WERI-Rb-1 (cell line): ENCODE data around the gene FGF2.
"Not testable (repeated sequence)": the region's sequence is repeated elsewhere in the genome, so short reads cannot be mapped to it uniquely, and the experiment has no call there.

Source experiments
- DNase-seq: peaks from one replicate; pipeline ENCODE4 v3.0.0-alpha.2; 2020
- H3K27ac ChIP-seq: fragments of 250-450 bp; sonication (Bioruptor Pico); 2 replicates; pipeline ENCODE4 v1.5.1; 2020; ENCODE audit warnings: mild to moderate bottlenecking, moderate library complexity
- H3K27me3 ChIP-seq: fragments of 250-450 bp; sonication (Bioruptor Pico); 2 replicates; pipeline ENCODE4 v1.5.1; 2021; ENCODE audit warnings: mild to moderate bottlenecking, low read depth, moderate library complexity; ENCODE audit not compliant: insufficient read depth, severe bottlenecking
- H3K36me3 ChIP-seq: fragments of 250-450 bp; sonication (Bioruptor Pico); 2 replicates; pipeline ENCODE4 v1.5.1; 2020; ENCODE audit warnings: mild to moderate bottlenecking, moderate library complexity
- H3K4me3 ChIP-seq: 2 replicates; pipeline ENCODE4 v1.5.1; 2011; ENCODE audit warnings: low read depth, mild to moderate bottlenecking, control low read depth, low read length
- H3K9me3 ChIP-seq: fragments of 250-450 bp; sonication (Bioruptor Pico); 2 replicates; pipeline ENCODE4 v1.5.1; 2021; ENCODE audit warnings: mild to moderate bottlenecking, moderate library complexity; ENCODE audit not compliant: severe bottlenecking
- CTCF ChIP-seq: IDR thresholded peaks from 2 replicates; pipeline ENCODE4 v1.5.1; 2011; ENCODE audit warnings: low read depth, mild to moderate bottlenecking, control low read depth, inconsistent platforms, low read length

The FGF2 gene

GRCh38 chr4:122806981-122807679, 19.5 kb upstream of the FGF2 start:
- Histone ChIP-seq H3K4me3 (no peak overlapping the region), H3K36me3 (no peaks in the 10 kb centered on the region), H3K27me3 (no peaks in the 10 kb centered on the region), H3K27ac (no peak overlapping the region), H3K9me3 (no peaks in the 10 kb centered on the region)
- DNase-seq, result no peak
- TF ChIP-seq CTCF, result no peak

GRCh38 chr4:122810669-122811068, 16.0 kb upstream of the FGF2 start:
- Histone ChIP-seq H3K36me3 (no peaks in the 10 kb centered on the region), H3K9me3 (no peaks in the 10 kb centered on the region), H3K27me3 (no peaks in the 10 kb centered on the region), H3K27ac (no peak overlapping the region), H3K4me3 (no peak overlapping the region)
- no peak for DNase-seq
- no peak for TF ChIP-seq CTCF

GRCh38 chr4:122811781-122812180, 14.8 kb upstream of the FGF2 start:
- H3K9me3 ChIP-seq, H3K4me3 ChIP-seq, H3K27me3 ChIP-seq, H3K36me3 ChIP-seq, H3K27ac ChIP-seq, DNase-seq: not testable (repeated sequence)

GRCh38 chr4:122812823-122813222, 13.8 kb upstream of the FGF2 start:
- H3K9me3 ChIP-seq, H3K36me3 ChIP-seq, H3K27ac ChIP-seq, H3K4me3 ChIP-seq, H3K27me3 ChIP-seq, DNase-seq: not testable (repeated sequence)

GRCh38 chr4:122814426-122814825, 12.2 kb upstream of the FGF2 start:
- TF ChIP-seq CTCF, result no peak

GRCh38 chr4:122815248-122815647, 11.4 kb upstream of the FGF2 start:
- TF ChIP-seq CTCF, result no peak
- Histone ChIP-seq H3K27me3 (no peaks in the 10 kb centered on the region), H3K9me3 (no peaks in the 10 kb centered on the region), H3K27ac (no peak overlapping the region), H3K36me3 (no peaks in the 10 kb centered on the region), H3K4me3 (no peak overlapping the region)
- no peak for DNase-seq

More at GRCh38 chr4:122814426-122814825, 12.2 kb upstream of the FGF2 start:
- Histone ChIP-seq H3K27ac (no peak overlapping the region), H3K9me3 (no peaks in the 10 kb centered on the region), H3K4me3 (no peak overlapping the region), H3K27me3 (no peaks in the 10 kb centered on the region), H3K36me3 (no peaks in the 10 kb centered on the region)
- no peak for DNase-seq

- Histone ChIP-seq H3K36me3 (no peaks in the 10 kb centered on the region), H3K27me3 (no peaks in the 10 kb centered on the region), H3K4me3 (no peak overlapping the region), H3K9me3 (no peaks in the 10 kb centered on the region), H3K27ac (no peak overlapping the region)
- no peak for DNase-seq
- no peak for TF ChIP-seq CTCF
Observed at GRCh38 chr4:122816476-122816875, 10.2 kb upstream of the FGF2 start.
